GM18498 (cell line): ENCODE measurements around the gene SIN3A.
"Not testable (repeated sequence)": the region's sequence is repeated elsewhere in the genome, so short reads cannot be mapped to it uniquely, and the experiment has no call there.

Experiments used
- ATAC-seq: cut with Tn5 transposase; IDR thresholded peaks from one replicate; pipeline ENCODE4 v1.9.1; 2021; ENCODE audit warnings: mild to moderate bottlenecking, moderate library complexity; ENCODE audit not compliant: unreplicated experiment

The SIN3A gene

GRCh38 chr15:75450307-75451201 is 936 bp downstream of the SIN3A start:
- peak; percentile 29 for ATAC-seq

GRCh38 chr15:75449585-75450306 is 1.7 kb downstream of the SIN3A start:
- no peak for ATAC-seq

- not testable (repeated sequence) for ATAC-seq
Observed at GRCh38 chr15:75448171-75448570, 3.3 kb downstream of the SIN3A start.

- no peak for ATAC-seq
Observed at GRCh38 chr15:75446151-75446550, 5.3 kb downstream of the SIN3A start.

GRCh38 chr15:75445324-75445723 is 6.2 kb downstream of the SIN3A start:
- ATAC-seq = not testable (repeated sequence)

- ATAC-seq = not testable (repeated sequence)
Observed at GRCh38 chr15:75443972-75444453, 7.5 kb downstream of the SIN3A start.

GRCh38 chr15:75437721-75438120 is 13.8 kb downstream of the SIN3A start:
- ATAC-seq = no peak

GRCh38 chr15:75436881-75437280 is 14.6 kb downstream of the SIN3A start:
- ATAC-seq = no peak

- no peak for ATAC-seq
Observed at GRCh38 chr15:75431682-75432081, 19.8 kb downstream of the SIN3A start.

GRCh38 chr15:75431270-75431669 is 20.2 kb downstream of the SIN3A start:
- no peak for ATAC-seq

GRCh38 chr15:75430259-75430658 is 21.2 kb downstream of the SIN3A start:
- ATAC-seq = no peak

- ATAC-seq = no peak
Observed at GRCh38 chr15:75428152-75428551, 23.3 kb downstream of the SIN3A start.

- no peak for ATAC-seq
Observed at GRCh38 chr15:75425966-75426500, 25.5 kb downstream of the SIN3A start.

- ATAC-seq = no peak
Observed at GRCh38 chr15:75422554-75422953, 28.9 kb downstream of the SIN3A start.

GRCh38 chr15:75420698-75421097 is 30.8 kb downstream of the SIN3A start:
- ATAC-seq = no peak

GRCh38 chr15:75416584-75416983 is 34.9 kb downstream of the SIN3A start:
- no peak for ATAC-seq

- ATAC-seq = no peak
Observed at GRCh38 chr15:75410196-75410595, 41.3 kb downstream of the SIN3A start.

GRCh38 chr15:75407083-75407482 is 44.4 kb downstream of the SIN3A start:
- ATAC-seq = no peak

- ATAC-seq = no peak
Observed at GRCh38 chr15:75403892-75404291, 47.6 kb downstream of the SIN3A start.

- ATAC-seq = no peak
Observed at GRCh38 chr15:75397494-75397893, 54.0 kb downstream of the SIN3A start.

GRCh38 chr15:75389791-75390382 is 61.6 kb downstream of the SIN3A start:
- no peak for ATAC-seq
